OCI-LY3 (cell line): ENCODE measurements around the gene PREP.
"Not testable (repeated sequence)": the region's sequence is repeated elsewhere in the genome, so short reads cannot be mapped to it uniquely, and the experiment has no call there.

Experiments
- H2AFZ ChIP-seq: fragments of 200-600, 300-600 bp; shearing (Covaris generic); 2 replicates; pipeline ENCODE4 v1.6.0; 2014; ENCODE audit warnings: antibody characterized with exemption, low read depth, low read length
- H3K27ac ChIP-seq: fragments of 200-600, 300-600 bp; sonication (generic); 2 replicates; pipeline ENCODE4 v1.5.1; 2014; ENCODE audit warnings: mild to moderate bottlenecking, low read length, moderate library complexity, mixed read lengths
- H3K27me3 ChIP-seq: fragments of 200-600, 300-600 bp; sonication (generic); 2 replicates; pipeline ENCODE4 v1.6.1; 2014; ENCODE audit warnings: low read depth, low read length, mixed read lengths
- H3K36me3 ChIP-seq: fragments of 200-600, 300-600 bp; sonication (generic); replicated peaks from 2 replicates; pipeline ENCODE3; 2014; ENCODE audit warnings: low read depth, low read length, mixed read lengths
- H3K4me1 ChIP-seq: fragments of 300-600, 200-600 bp; sonication (generic); 2 replicates; pipeline ENCODE4 v1.6.1; 2014; ENCODE audit warnings: low read length, mixed read lengths
- H3K4me2 ChIP-seq: fragments of 200-600, 300-600 bp; sonication (generic); 2 replicates; pipeline ENCODE4 v1.6.1; 2014; ENCODE audit warnings: low read length, mixed read lengths
- H3K4me3 ChIP-seq: fragments of 300-600, 200-600 bp; sonication (generic); 2 replicates; pipeline ENCODE4 v1.5.1; 2014; ENCODE audit warnings: antibody characterized with exemption, mild to moderate bottlenecking, low read length, moderate library complexity
- H3K79me2 ChIP-seq: fragments of 300-600, 200-600 bp; shearing (Covaris generic); 2 replicates; pipeline ENCODE4 v1.6.1; 2014; ENCODE audit warnings: mild to moderate bottlenecking, low read length, mixed read lengths
- H3K9ac ChIP-seq: fragments of 300-600, 200-600 bp; shearing (Covaris generic); 2 replicates; pipeline ENCODE4 v1.6.0; 2014; ENCODE audit warnings: mild to moderate bottlenecking, low read length, moderate library complexity
- H3K9me3 ChIP-seq: fragments of 200-600, 300-600 bp; shearing (Covaris generic); 2 replicates; pipeline ENCODE4 v1.6.1; 2014; ENCODE audit warnings: low read length, mixed read lengths; ENCODE audit not compliant: insufficient read depth
- H4K20me1 ChIP-seq: fragments of 200-600, 300-600 bp; sonication (generic); 2 replicates; pipeline ENCODE4 v1.6.1; 2016; ENCODE audit warnings: low read length, mixed read lengths; ENCODE audit not compliant: insufficient read depth
- EZH2phosphoT487 ChIP-seq: fragments of 200-600 bp; shearing (Covaris generic); IDR thresholded peaks from 2 replicates; pipeline ENCODE4 v1.6.1; 2018; ENCODE audit warnings: antibody characterized with exemption, mixed run types, low read depth
- TF ChIP-seq, protein P1 (sequence below): fragments of 200-600, 300-600 bp; sonication (generic); IDR thresholded peaks from 2 replicates; pipeline ENCODE4 v1.5.1; 2014; ENCODE audit warnings: antibody characterized with exemption, low read length, low read depth

PREP gene

DNA sequence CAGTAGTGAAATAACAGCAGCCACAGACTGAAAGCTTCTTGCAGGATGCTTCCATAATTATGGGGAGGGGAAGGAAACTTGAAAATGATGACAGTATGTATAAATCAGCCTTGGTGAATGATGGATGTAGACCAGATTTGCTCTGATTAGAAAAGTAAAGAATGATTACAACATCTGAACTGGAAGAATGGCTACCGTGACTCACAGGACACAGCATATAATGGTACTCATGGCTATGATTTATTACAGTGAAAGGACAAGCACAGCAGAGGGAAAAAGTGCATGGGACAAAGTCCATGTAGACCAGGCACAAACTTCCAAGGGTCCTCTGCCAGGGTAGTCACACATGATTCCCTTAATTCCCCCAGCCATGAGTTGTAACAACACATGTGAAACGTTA lies 152.3 kb downstream of the PREP start:
- H3K9me3 ChIP-seq: no peaks in the 10 kb centered on the region
- no peaks in the 10 kb centered on the region for H3K36me3 ChIP-seq
- H3K4me3 ChIP-seq: no peak overlapping the region
- H2AFZ ChIP-seq: no peak overlapping the region
- no peak overlapping the region for H3K27ac ChIP-seq
- no peaks in the 10 kb centered on the region for H3K79me2 ChIP-seq
- no peak overlapping the region for H3K4me2 ChIP-seq
- no peaks in the 10 kb centered on the region for H4K20me1 ChIP-seq
- TF ChIP-seq, protein P1, sequence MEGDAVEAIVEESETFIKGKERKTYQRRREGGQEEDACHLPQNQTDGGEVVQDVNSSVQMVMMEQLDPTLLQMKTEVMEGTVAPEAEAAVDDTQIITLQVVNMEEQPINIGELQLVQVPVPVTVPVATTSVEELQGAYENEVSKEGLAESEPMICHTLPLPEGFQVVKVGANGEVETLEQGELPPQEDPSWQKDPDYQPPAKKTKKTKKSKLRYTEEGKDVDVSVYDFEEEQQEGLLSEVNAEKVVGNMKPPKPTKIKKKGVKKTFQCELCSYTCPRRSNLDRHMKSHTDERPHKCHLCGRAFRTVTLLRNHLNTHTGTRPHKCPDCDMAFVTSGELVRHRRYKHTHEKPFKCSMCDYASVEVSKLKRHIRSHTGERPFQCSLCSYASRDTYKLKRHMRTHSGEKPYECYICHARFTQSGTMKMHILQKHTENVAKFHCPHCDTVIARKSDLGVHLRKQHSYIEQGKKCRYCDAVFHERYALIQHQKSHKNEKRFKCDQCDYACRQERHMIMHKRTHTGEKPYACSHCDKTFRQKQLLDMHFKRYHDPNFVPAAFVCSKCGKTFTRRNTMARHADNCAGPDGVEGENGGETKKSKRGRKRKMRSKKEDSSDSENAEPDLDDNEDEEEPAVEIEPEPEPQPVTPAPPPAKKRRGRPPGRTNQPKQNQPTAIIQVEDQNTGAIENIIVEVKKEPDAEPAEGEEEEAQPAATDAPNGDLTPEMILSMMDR: no peak
- TF ChIP-seq EZH2phosphoT487: no peak
- no peak overlapping the region for H3K9ac ChIP-seq
- no peaks in the 10 kb centered on the region for H3K4me1 ChIP-seq
- H3K27me3 ChIP-seq: no peaks in the 10 kb centered on the region

DNA sequence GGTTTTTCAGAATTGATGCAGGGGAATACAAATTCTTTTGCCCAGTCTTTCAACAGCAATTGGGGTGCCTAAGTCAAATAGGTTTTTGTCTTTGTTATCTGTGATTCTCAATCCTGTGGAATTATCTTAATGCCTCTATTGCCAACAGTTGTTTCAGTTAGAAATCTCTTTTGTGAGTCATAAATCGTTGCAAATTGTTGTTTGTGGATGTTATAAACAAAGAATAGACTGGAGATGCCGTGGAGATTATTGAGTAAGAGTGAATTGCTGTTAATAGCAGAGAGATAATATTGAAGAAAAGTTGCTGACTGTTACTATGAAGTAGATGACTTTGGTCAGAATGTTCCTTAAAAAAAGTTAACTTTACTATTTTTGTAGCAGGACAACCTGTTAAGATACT lies 159.4 kb downstream of the PREP start:
- H3K36me3 ChIP-seq: no peaks in the 10 kb centered on the region
- no peaks in the 10 kb centered on the region for H3K79me2 ChIP-seq
- H3K27me3 ChIP-seq: no peaks in the 10 kb centered on the region
- no peak overlapping the region for H3K9ac ChIP-seq
- H3K27ac ChIP-seq: no peak overlapping the region
- H4K20me1 ChIP-seq: no peaks in the 10 kb centered on the region
- H3K4me1 ChIP-seq: no peaks in the 10 kb centered on the region
- H3K4me3 ChIP-seq: no peak overlapping the region
- no peak for TF ChIP-seq EZH2phosphoT487
- TF ChIP-seq, protein P1: no peak
- no peak overlapping the region for H3K4me2 ChIP-seq
- H2AFZ ChIP-seq: no peak overlapping the region
- H3K9me3 ChIP-seq: no peaks in the 10 kb centered on the region

DNA sequence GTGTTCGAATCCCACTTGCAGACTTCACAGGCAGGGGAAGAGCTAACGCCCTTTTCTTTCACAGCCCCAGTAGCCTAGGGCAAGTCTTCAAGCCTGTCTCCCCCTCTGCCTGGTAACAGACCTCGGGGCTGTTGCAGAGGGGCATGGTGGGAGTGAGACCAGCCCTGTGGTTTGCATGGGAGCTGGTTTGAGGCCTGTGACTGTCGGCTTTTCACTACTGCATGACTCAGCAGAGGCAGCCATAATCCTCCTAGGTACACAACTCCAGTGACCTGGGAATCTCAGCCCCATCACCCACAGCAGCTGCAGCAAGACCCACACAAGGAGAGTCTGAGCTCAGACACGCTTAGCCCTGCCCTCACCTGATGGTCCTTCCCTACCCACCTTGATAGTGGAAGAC lies 167.7 kb downstream of the PREP start:
- H3K27me3 ChIP-seq: no peaks in the 10 kb centered on the region
- no peaks in the 10 kb centered on the region for H3K9me3 ChIP-seq
- H3K4me3 ChIP-seq: no peak overlapping the region
- no peaks in the 10 kb centered on the region for H3K4me1 ChIP-seq
- no peak overlapping the region for H3K9ac ChIP-seq
- H4K20me1 ChIP-seq: no peaks in the 10 kb centered on the region
- no peak overlapping the region for H3K27ac ChIP-seq
- no peaks in the 10 kb centered on the region for H3K36me3 ChIP-seq
- no peaks in the 10 kb centered on the region for H3K79me2 ChIP-seq
- H3K4me2 ChIP-seq: no peak overlapping the region
- TF ChIP-seq, protein P1: no peak
- TF ChIP-seq EZH2phosphoT487: no peak
- H2AFZ ChIP-seq: no peak overlapping the region

DNA sequence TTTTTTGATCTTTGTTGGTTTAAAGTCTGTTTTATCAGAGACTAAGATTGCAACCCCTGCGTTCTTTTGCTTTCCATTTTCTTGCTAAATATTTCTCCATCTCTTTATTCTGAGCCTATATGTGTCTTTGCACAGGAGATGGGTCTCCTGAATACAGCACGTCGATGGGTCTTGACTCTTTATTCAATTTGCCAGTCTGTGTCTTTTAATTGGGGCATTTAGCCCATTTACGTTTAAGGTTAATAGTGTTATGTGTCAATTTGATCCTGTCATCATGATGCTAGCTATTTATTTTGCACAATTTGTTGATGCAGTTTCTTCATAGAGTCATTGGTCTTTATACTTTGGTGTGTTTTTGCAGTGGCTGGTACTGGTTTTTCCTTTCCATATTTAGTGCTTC lies 171.1 kb downstream of the PREP start:
- not testable (repeated sequence) for H3K4me3 ChIP-seq, H3K79me2 ChIP-seq, H2AFZ ChIP-seq, H4K20me1 ChIP-seq, H3K9me3 ChIP-seq, H3K4me1 ChIP-seq, H3K4me2 ChIP-seq, H3K36me3 ChIP-seq, H3K9ac ChIP-seq, H3K27me3 ChIP-seq, H3K27ac ChIP-seq
